ENCODE results near the gene ADD3.

The ADD3 gene, protein sequence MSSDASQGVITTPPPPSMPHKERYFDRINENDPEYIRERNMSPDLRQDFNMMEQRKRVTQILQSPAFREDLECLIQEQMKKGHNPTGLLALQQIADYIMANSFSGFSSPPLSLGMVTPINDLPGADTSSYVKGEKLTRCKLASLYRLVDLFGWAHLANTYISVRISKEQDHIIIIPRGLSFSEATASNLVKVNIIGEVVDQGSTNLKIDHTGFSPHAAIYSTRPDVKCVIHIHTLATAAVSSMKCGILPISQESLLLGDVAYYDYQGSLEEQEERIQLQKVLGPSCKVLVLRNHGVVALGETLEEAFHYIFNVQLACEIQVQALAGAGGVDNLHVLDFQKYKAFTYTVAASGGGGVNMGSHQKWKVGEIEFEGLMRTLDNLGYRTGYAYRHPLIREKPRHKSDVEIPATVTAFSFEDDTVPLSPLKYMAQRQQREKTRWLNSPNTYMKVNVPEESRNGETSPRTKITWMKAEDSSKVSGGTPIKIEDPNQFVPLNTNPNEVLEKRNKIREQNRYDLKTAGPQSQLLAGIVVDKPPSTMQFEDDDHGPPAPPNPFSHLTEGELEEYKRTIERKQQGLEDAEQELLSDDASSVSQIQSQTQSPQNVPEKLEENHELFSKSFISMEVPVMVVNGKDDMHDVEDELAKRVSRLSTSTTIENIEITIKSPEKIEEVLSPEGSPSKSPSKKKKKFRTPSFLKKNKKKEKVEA

DNA sequence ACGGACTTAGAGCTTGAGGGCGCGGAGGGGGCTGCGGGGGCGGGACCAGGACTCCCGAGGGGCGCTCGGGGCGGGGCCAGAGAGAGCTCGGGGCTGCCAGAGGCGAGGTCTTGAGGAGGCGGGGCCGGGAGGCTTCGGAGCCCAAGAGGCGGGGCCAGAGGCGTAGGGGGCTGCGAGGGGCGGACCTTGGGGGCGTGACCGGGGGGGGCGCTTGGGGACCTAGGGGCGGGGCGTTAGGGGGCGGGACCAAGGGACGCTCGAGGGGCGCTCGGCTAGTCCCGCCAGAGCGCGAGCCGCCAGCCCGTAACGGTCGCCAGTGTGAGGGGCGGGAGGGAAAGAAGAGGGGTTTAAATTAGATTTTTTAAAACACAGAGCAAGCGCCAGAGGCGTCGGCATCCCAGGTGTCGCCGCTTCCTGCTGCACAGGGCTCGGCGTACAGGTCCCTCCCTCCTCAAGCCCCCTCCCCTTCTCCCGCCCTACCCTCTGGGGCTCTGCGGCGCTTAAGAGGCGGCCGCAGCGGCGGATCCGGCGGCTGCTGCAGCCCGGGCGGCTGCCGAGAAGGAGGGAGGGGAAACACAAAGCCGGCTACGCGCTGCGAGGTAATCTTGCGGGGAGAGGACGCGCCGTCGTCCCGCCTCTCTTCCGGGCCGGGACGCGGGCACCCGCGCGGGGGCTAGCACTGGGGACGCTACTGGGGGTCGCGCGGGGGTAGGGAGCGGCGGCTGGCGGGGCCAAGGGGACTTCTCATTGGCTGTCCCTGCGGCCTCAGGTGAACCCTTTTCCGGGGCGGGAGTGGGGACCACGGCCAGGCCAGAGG, at the start of gene ADD3:
Gene ADD3, plus strand, starts transcription at position 284 of the 817 bp plus-strand sequence. CDS start 92,670 bp downstream, outside the sequence.
- peak; percentile 85 to 93 for DNase-seq (ENCODE audit: low read depth in 2 of 2)

DNA sequence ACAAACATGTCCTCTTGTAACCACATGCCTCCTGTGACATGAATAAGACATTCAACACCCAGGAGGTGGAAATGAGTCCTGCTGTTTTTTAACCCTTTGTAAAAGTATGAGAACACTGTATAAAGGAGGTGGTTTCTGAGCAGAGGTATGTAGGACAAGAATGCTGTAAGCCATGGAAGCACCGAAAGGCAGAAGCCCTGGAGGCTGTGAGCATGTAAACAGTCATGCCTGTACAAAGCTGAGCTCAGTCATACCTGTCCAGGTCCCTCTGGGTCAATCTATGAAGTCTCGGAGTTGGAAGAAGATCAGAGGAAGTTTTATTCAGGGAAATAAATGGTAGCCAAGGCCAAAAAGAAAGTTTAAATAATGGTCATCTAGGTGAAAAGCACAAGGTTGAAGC, 49.7 kb upstream of the ADD3 start:
- no peak for DNase-seq (ENCODE audit: low read depth in 2 of 2)

DNA sequence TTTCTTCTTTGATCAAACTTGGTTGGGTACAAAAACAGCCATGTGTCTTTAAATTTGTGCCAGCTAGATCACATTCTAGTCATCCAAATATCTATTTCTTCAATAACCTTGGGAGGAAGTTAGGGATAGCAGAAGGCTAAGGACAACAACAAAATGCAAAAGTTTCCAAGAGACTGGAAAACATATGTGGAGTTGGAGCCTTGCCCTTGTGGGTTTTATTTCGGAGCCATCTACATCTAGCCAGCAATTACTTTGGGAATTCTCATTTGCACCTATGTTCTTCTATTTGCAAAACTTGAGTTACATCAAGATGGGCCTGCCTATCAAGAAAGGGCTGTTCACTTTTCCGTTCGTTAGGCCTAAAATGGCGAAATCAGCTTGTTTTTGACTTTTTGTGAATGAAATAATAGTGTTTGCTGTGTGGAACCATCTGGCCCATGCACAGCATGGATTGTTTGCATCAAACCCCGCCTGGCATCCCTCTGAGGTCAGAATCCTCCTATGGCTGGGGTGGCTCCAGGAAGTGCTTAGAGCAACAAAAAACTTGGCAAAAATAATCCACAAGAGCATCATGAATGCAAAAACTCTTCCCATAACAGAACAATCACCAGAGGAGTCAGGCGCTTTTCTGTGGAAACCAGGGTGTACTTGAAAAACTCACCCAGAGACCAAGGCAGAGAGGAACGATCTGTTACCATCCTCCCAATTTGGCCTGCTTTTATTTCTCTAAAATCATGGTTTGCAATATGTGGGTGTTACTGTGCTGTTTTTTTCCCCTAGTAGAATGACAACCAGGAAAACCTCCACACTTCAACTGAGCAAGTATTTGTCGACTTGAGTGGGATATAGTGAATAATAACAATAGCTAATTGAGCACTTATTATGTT, 48.3 kb upstream of the ADD3 start:
- DNase-seq (ENCODE audit: low read depth in 2 of 2) = no peak

DNA sequence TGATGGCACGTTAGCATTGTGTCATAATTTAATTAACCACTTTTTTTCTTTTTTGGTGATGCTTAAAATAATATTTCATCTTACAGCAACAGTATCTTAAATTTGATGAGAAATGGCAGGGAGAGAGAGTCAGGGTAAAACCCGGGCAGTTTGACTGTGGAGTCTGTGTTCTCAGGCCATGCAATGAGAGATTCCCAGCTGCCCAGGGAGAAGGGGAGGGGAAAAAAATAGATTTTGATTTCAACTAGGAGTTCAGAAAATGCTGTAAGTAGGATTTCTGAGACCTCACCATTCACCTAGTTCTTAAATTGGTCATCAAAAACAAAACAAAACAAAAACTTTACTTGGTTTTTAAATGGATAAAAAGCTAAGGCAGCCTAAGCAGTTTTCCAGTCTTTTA, 47.1 kb upstream of the ADD3 start:
- DNase-seq (ENCODE audit: low read depth in 2 of 2) = no peak

DNA sequence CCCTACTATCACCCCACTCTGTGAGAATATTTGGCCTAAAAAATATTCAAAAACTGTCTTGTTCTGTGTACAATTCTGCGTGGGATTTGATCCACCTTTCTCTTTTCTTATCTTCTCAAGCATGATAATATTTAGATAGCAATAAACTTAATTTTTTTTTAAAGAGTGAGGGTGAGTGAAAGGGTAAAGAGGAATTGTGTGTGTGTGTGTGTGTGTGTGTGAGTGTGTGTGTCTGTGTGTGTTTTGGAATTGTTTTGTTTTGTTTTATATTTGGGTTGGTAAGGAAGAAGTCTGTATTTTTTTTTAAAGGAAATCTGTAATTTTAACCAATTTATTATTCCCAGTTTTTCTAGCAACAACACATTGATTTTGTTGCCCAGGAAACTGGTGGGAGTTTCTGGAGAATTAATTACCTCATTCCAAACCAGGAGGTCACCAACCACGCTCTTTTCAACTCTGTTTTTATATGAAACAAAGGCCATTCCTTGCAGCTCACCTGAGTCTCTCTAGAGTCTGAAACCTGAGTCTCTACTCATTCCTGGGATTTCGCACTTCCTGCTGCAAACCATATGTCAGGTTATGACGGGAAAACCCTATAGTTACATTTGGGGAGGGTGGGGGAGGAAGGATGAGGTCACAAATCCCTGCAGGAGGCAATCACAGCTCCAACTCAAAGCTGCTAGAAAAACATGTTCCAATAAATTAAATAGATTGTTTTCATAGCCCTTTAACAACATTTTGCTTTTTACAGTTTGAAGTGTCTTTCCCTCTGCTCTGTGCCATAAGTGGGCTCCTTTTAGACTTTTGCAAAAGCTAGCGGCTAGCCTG, 46.4 kb upstream of the ADD3 start:
- DNase-seq (ENCODE audit: low read depth in 2 of 2) = no peak

DNA sequence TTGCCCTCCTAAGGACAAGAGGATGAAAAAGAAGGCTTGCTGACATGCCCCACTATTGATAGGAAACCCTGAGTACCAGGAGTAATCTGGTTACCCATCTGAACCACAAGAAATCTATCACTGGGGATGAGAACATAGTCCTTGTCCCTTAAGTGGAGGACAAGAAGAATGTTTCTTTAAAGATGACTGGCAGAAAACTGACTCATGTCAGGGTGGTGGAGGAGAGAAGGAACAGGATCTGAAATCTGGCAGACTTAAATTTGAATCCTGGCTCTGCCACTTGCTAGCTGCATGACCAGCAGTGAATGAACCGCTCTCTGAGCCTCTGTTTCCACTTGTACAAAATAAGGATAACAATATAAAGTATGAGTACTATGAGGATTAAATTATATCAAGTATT, 45.5 kb upstream of the ADD3 start:
- DNase-seq (ENCODE audit: low read depth in 2 of 2) = no peak

DNA sequence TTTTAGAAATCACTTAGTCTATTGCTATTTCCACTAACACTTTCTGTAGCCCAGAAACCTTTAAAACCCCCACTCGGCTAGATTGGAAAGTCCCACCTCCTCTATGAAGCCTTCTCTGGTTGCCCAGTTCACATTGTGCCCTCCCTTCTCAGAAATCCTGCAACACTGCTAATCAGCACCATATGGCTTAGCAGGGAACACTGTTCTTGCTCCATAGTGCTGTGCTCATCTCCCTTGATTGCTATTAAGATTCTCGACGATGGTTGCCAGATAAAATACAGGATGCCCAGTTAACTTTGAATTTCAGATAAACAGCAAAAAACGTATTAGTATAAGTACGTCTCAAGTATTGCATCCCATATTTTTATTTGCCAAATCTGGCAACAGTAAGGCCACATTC, 44.3 kb upstream of the ADD3 start:
- no peak for DNase-seq (ENCODE audit: low read depth in 2 of 2)

DNA sequence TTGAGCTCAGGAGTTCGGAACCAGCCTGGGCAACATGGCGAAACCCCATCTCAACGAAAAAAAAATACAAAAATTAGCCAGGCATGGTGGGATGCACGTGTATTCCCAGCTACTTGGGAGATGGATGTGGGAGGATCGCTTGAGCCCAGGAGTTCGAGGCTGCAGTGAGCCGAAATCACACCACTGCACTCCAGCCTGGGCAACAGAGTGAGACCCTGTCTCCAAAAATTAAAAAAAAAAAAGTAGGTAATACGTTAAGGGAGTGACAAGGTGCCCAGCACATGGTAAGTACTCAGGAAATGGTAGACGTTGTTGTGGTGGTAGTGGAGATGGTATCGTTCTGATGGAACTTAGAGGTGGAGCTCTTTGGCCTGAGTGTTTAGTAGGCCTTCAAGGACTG, 43.5 kb upstream of the ADD3 start:
- DNase-seq (ENCODE audit: low read depth in 2 of 2) = no peak

DNA sequence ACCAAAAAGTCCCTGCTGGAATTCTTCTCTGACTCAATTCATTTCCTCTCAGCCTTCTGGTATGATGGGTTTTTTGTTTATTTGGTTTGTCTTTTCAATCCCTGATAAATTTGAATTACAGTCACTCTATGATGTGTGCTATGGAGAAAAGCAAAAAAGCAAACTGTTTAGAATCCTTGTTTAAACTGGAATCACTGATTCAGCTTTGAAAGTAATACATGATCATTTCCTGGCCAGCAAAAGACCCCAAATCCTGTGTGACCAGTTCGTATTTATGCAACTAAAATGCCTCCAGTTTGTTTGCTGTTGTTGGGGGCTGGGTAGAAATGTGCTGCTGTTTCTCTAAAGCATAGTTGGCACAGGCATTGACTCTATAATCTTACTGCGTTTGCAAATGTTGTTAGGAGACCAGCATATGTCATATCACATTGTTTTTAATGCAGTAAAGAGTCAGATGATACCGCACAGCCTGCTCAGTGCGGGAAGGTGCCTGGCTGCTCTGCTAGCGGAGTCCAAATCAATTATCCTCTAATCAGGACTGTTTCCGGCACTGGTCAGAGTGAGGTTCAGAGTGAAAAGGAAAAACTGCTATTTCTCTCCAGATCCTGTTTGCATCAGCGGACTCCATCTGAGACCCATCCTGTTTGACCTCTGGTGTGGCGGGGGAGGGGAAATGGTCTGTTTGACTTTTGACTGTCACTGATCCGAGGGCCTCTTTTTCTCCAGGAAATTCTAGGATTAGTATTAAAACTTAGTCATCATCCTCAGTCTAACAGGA, 40.6 kb upstream of the ADD3 start:
- no peak for DNase-seq (ENCODE audit: low read depth in 2 of 2)

DNA sequence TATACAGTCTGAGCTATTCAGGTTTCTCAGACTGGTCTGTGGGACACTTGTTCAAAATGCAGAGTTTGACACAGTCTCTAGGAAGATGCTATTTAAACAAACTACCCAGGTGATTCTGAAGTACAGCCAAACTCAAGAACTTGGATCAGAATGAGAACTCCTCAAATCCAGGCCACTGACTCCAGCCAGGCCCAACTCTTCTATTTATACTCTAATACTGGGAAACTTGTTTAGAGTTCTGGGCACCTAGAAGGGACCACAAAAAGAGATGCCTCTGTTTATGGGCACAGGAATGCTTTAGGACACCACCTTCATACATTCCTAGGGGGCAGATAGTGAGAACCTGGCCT, 40.1 kb upstream of the ADD3 start:
- no peak for DNase-seq (ENCODE audit: low read depth in 2 of 2)

DNA sequence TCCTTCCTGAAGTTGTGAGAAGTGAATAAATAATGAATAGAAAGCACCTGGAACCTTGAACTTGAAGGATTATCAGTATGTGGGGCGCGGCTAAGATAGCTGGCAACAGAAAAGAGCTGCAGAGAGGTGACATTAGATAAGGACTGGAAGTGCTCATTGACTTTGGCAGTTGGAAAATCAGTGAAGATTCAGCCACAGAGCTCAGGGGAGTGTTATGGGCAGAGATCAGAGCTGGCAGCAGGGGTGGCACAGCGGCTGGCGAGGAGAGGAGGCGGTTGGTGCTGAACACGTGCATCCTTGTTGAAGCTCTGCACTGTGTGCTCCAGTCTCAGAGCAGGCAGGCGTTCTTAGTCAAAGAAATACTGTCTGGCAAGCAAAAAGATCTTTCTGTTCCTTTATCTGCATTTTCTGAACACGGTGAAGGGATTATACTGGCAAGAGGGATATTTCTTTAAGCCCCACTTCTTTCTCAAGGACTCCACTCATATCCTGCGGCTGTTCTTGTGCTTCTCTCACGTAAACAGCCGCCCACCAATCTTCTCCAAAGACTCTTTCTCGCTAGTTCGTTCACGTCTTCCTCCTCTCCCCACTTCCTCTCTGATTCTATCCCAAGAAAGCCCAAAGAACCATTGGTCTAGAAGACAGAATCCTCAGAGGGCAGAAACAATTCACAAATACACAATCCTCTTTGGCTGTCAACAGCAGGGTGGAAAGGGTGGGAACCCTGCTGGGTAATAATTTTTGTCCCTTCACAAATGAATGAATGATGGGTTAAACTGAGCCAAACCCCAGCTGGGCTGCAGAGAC, 38.6 kb upstream of the ADD3 start:
- no peak for DNase-seq (ENCODE audit: low read depth in 2 of 2)

DNA sequence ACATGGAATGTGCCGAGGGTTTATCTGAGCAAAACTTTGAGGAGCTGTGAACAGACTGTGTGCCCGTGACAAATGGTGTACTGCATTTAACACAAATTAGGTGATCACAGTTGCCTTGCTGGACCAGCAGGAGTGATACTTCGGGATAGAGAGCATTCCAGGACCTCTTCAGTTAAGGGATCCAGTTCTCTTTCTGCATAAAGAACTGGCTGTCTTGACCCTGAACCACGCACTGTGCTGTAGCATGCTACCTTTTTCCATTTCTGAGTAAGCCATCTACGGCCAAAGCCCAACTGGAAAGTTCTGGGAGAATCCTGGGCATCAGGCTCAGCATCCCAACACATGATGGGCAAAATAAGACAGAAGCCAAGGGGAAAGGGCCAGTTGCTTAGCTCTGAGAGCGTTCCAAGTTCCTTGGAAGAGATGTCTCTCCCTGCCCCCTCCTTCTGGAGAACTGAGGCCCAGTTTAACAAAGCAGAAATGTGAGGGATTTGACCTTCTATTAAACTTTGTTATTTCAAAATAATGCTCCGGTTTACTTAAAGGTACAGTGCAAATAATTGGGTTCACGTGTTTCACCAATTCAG, 37.9 kb upstream of the ADD3 start:
- DNase-seq (ENCODE audit: low read depth in 2 of 2) = no peak

DNA sequence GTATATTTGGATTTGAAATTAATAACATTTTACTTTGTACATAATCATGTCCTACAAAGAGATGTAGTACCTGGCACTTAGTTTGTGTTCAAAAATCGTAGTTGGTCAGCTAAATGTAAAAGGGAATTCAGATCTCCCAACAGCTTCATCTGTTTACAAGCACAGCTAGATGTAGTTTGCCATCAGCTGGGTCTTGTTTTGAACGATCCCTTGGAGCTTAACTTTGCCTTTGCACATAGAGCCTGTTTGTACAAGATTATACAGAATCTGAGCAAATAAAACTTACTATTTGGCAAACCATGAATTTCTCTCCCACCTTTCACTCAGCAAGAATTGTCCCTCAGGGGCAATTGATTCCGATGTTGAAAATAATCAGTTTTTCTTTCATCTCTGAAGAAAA, 36.1 kb upstream of the ADD3 start:
- no peak for DNase-seq (ENCODE audit: low read depth in 2 of 2)

DNA sequence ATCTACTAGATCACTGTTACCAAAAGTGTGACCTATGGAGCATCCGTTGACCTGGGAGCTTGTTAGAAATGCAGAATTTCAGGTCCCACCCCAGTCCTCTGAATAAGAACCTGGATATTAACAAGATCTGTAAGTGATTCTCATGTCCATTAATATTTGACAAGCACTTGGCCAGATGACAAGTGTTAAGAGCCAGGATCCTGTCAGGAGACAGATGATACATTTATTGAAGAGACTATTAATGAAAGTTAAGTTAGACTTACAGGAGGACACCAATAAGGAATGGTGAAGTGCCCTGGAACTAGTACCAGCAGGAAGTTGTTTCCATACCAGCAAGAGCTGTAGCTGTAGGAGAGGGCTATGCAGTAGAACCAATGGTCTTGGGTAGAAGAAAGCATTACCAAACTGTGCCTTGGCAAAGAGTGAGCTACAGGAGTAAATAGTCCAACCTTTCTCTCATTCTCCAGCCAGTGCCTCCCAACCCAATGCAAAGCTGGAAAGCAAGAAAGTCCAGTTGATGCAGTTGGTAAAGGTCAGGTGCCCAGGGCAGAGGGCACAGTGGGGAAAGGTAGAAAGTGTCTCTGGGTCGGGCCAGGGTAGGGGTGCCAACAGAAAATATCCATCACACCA, 35.3 kb upstream of the ADD3 start:
- DNase-seq (ENCODE audit: low read depth in 2 of 2) = no peak

DNA sequence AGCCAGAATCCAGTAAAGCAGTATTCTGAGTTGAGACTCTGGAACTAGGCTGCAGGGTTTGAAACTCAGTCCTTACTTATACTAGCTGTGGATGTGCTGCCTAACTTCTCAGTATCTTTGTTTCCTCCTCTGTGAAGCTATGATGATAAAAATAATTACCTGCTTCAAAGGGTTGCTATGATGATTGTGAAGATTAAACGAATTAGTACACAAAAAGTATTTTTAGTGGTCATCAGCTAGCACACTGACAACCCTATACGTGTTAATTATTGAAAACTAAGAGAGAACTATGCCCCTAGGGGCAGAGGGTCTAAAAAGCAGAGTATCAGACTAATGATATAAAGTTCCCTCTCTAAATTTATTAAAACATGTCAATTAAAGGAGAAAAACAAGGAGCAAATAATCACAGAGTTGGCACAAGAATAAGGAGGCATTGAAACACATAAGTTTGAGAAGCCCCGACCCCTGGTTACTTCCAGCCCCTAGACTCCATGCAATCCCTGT, 34.4 kb upstream of the ADD3 start:
- DNase-seq (ENCODE audit: low read depth in 2 of 2) = no peak

DNA sequence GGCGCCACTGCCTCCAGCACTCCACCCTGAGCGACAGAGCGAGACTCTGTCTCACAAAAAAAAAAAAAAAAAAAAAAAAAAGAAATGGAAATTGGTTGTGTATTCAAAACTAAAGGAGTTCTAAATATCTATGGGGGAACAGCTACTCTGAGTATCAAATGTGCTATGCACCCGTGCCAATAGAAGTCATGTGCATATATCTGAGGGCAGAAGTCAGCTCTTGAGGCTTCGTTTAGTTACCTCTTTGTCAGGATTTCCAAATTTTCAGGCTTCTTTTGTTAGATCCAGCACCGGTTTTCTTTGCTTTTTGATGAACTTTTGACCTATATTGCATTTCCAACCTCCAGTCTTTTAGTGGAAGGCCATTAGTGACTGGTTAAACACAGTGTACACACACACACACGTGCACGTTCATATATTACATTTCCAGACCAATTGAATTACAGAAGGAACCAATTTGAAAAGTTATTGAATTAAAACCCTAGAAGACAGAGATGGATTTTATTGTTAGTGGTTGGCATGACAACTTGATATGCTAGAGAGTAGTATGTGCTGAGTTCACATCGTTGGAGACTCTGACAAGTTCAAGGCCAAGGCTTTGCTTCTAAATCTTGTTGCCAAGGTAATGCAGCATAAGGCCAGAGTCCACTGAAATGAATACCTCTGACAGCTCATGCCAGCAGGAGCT, 33.1 kb upstream of the ADD3 start:
- DNase-seq (ENCODE audit: low read depth in 2 of 2) = no peak

Measured in stimulated activated CD8-positive, alpha-beta memory T cell treated with anti-CD3 and anti-CD28 coated beads, Interleukin-7, amount 100 ng/mL, for 4 hours (primary cell).